Gastrocnemius medialis (tissue), 4 donors: ENCODE results near the gene SP100. TPM values are rescaled to one million over a fixed set of nuclear protein-coding genes. Genes with fewer than 3 reads are reported as not detected.
"Not testable (repeated sequence)": the region's sequence is repeated elsewhere in the genome, so short reads cannot be mapped to it uniquely, and the experiment has no call there.

Source experiments
- ATAC-seq, 2 donors: fragments of 150-250 bp; one replicate each; pipeline ENCODE4 v1.9.1; 2016
- DNase-seq, 2 donors: peaks; one replicate each; pipeline ENCODE4 v3.0.0-alpha.2; 2019
- H3K27ac ChIP-seq, 4 donors: fragments of 200-600 bp; sonication (generic); 1 replicate in 1 of 4; 2 replicates in 3 of 4; pipeline ENCODE4 v1.5.1; 2016 to 2018; ENCODE audit warnings: mild to moderate bottlenecking in 2 of 4, moderate library complexity in 1 of 4
- H3K27me3 ChIP-seq, 3 donors: fragments of 200-600 bp; sonication (generic) in 2 of 3; 1 replicate in 1 of 3; 2 replicates in 2 of 3; pipeline versions ENCODE4 v1.5.1 to v1.6.0; 2016 to 2019; ENCODE audit warnings: mild to moderate bottlenecking in 1 of 3, moderate library complexity in 1 of 3
- H3K36me3 ChIP-seq, 2 donors: fragments of 200-600 bp; sonication (generic) in 1 of 2; one replicate each; pipeline ENCODE4 v1.5.1; 2017 to 2018
- H3K4me1 ChIP-seq, 2 donors: fragments of 200-600 bp; sonication (generic) in 1 of 2; one replicate each; pipeline ENCODE4 v1.5.1; 2016 to 2017; ENCODE audit warnings: mild to moderate bottlenecking in 2 of 2
- H3K4me3 ChIP-seq, 4 donors: fragments of 200-600 bp; sonication (generic) in 3 of 4; 1 replicate in 1 of 4; 2 replicates in 3 of 4; pipeline ENCODE4 v1.5.1; 2016 to 2019; ENCODE audit warnings: mild to moderate bottlenecking in 2 of 4
- H3K9me3 ChIP-seq, 3 donors: fragments of 200-600 bp; sonication (generic) in 2 of 3; 1 replicate in 1 of 3; 2 replicates in 2 of 3; pipeline ENCODE4 v1.5.1; 2016 to 2019
- POLR2A ChIP-seq, 2 donors: fragments of 450-650 bp; IDR thresholded peaks; one replicate each; pipeline ENCODE4 v1.6.1; 2017; ENCODE audit warnings: antibody characterized with exemption in 2 of 2, mild to moderate bottlenecking in 2 of 2, moderate library complexity in 2 of 2
- in situ Hi-C, 4 donors: fragments of 200-750 bp; cut with MboI; loops; one replicate each; pipeline versions ENCODE4 v1.15.0 to v1.8.0; 2017; ENCODE audit warnings: low sequenced_read_pairs in 4 of 4
- intact Hi-C: fragments of 100-400 bp; cut with DNase I; formaldehyde crosslinking; loops from one replicate; pipeline ENCODE4 v1.15.1; 2023; ENCODE audit warnings: low total_unique reads
- total RNA-seq, 4 donors: library from RNA; depleted of rRNA; stranded (reverse); fragments of >200 nt; gene quantifications; one replicate each; pipeline versions ENCODE4 v1.1.0 to v1.2.3, GENCODE V29; 2016
- TF ChIP-seq, protein P1 (sequence below), 5 experiments: fragments of 450-650 bp in 3 of 5; fragments of 200-600 bp in 2 of 5; sonication (generic) in 2 of 5; IDR thresholded peaks in 4 of 5; conservative IDR thresholded peaks in 1 of 5; 1 replicate in 4 of 5; 2 replicates in 1 of 5; pipeline ENCODE4 v1.5.1; 2016 to 2019; ENCODE audit warnings: antibody characterized with exemption in 5 of 5, mild to moderate bottlenecking in 3 of 5, moderate library complexity in 3 of 5

The SP100 gene
- total RNA-seq, 4 donors from 2014 or later = 18.2 to 30.7 (median 19.5) TPM

DNA sequence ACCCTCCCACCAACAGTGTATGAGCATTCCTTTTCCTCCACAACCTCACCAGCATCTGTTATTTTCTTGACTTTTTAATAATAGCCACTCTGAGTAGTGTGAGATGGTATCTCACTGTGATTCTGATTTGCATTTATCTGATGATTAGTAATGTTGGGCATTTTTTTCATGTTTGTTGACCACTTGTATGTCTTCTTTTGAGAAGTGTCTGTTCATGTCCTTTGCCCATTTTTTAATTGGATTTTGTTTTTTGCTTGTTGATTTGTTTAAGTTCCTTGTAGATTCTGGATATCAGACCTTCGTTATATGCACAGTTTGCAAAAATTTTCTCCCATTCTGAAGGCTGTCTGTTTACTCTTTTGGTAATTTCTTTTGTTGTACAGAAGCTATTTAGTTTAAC lies 59.1 kb downstream of the SP100 start:
- no peak for ATAC-seq
- TF ChIP-seq, protein P1, sequence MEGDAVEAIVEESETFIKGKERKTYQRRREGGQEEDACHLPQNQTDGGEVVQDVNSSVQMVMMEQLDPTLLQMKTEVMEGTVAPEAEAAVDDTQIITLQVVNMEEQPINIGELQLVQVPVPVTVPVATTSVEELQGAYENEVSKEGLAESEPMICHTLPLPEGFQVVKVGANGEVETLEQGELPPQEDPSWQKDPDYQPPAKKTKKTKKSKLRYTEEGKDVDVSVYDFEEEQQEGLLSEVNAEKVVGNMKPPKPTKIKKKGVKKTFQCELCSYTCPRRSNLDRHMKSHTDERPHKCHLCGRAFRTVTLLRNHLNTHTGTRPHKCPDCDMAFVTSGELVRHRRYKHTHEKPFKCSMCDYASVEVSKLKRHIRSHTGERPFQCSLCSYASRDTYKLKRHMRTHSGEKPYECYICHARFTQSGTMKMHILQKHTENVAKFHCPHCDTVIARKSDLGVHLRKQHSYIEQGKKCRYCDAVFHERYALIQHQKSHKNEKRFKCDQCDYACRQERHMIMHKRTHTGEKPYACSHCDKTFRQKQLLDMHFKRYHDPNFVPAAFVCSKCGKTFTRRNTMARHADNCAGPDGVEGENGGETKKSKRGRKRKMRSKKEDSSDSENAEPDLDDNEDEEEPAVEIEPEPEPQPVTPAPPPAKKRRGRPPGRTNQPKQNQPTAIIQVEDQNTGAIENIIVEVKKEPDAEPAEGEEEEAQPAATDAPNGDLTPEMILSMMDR (IDR thresholded peaks at IDR 0.05 in 4 of 5, conservative IDR thresholded peaks at IDR 0.05 in 1 of 5) = no peak
- TF ChIP-seq POLR2A (IDR thresholded peaks at IDR 0.05) = no peak
- Histone ChIP-seq H3K27ac (no peak overlapping the region), H3K9me3 (no peaks in the 10 kb centered on the region), H3K27me3 (no peaks in the 10 kb centered on the region), H3K4me3 (no peak overlapping the region), H3K36me3 (peaks cover 0 to 15% of the 10 kb centered on the region in 2 donors), H3K4me1 (no peaks in the 10 kb centered on the region)
- DNase-seq = no peak
- intact Hi-C loops (no loop called here), in situ Hi-C loops (no loop called here)

DNA sequence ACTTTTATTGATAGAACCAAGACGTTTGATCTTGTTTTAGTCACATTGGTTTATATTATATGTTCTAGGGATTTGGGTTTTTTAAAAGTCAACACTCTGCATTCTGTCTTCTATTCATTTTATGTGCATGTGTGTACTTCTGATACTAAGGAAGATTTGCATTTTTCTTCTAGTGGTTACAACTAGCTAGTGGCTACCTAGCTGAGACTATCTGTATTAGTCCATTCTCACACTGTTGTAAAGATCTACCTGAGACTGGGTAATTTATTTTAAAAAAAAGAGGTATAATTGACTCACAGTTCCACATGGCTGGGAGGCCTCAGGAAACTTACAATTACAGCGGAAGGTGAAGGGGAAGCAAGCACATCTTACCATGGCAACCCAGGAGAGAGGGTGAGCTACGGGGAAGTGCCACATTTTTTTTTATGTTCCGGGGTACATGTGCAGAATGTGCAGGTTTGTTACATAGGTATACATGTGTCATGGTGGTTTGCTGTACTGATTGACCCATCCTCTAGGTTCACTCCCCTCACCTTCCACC lies 69.9 kb downstream of the SP100 start:
- intact Hi-C loops (no loop called here), in situ Hi-C loops (no loop called here)
- no peak for ATAC-seq
- H3K4me1 ChIP-seq = no peaks in the 10 kb centered on the region
- H3K9me3 ChIP-seq = no peaks in the 10 kb centered on the region
- TF ChIP-seq, protein P1 (IDR thresholded peaks at IDR 0.05 in 4 of 5, conservative IDR thresholded peaks at IDR 0.05 in 1 of 5) = no peak
- no peak for TF ChIP-seq POLR2A (IDR thresholded peaks at IDR 0.05)
- no peaks in the 10 kb centered on the region for H3K36me3 ChIP-seq
- no peak overlapping the region for H3K27ac ChIP-seq
- no peak overlapping the region for H3K4me3 ChIP-seq
- no peaks in the 10 kb centered on the region for H3K27me3 ChIP-seq
- no peak for DNase-seq

DNA sequence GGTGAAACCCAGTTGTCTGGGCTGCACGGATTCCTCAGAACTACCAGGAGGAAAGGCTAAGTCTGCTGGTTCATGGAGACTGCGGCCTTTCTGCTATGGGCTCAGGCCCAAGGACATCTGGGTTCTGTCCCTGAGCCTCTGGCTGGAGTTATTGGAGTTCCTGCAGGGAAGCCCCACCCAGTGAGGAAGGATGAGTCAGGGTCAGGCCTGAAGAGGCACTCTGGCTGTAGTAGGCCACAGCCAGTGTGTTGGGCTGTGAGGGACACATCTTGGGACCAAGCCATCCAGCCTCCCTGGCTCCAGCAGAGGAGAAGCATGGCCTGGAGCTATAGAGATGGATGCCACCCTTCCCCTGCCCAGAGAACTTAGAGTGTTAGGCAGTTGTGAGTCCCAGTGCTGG lies 75.2 kb downstream of the SP100 start:
- ATAC-seq, DNase-seq, H3K36me3 ChIP-seq, intact Hi-C loops, in situ Hi-C loops, H3K4me1 ChIP-seq, H3K9me3 ChIP-seq, H3K4me3 ChIP-seq, H3K27ac ChIP-seq, H3K27me3 ChIP-seq: not testable (repeated sequence)

DNA sequence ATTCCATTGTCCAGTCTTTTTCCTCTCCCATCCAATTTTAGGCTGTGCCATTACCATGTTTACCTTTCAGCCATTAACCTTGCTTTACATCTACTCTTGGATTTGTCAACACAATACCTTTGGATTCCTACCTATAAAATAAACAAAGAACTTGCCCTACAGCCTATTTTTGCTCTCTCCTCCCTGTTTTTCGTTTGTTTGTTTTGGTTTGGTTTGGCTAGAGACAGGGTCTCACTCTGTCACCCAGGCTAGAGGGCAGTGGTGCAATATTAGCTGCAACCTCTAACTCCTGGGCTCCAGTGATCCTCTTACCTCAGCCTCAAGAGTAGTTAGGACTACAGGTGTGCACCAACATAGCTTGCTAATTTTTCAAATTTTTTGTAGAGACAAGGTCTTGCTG lies 76.1 kb downstream of the SP100 start:
- Histone ChIP-seq H3K4me3 (no peak overlapping the region), H3K27me3 (no peaks in the 10 kb centered on the region), H3K9me3 (no peaks in the 10 kb centered on the region), H3K36me3 (no peaks in the 10 kb centered on the region), H3K4me1 (no peaks in the 10 kb centered on the region), H3K27ac (no peak overlapping the region)
- TF ChIP-seq, protein P1 (IDR thresholded peaks at IDR 0.05 in 4 of 5, conservative IDR thresholded peaks at IDR 0.05 in 1 of 5) = no peak
- TF ChIP-seq POLR2A (IDR thresholded peaks at IDR 0.05) = no peak
- ATAC-seq (no peak), DNase-seq (no peak)
- intact Hi-C loops = no loop called here
- in situ Hi-C loops = no loop called here

DNA sequence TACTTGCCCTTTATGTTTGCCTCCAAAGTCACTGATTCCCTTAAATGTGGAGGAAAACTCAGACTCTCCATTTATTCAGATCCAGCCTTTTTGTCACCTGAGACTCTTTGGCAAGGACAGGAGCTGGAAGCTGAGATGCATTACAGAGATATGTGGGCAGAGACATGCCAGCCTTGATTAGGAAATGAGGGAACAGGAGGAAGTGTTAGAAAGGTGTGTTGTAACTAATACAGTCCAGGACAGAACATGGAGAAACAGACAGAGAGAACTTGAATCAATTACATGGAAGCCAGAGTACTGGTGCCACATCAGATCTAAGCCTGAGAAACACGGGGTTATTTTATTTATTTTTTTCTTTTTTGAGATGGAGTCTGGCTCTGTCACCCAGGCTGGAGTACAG lies 79.0 kb downstream of the SP100 start:
- intact Hi-C loops (no loop called here), in situ Hi-C loops (no loop called here)
- peak; percentile 81 to 96 for ATAC-seq
- Histone ChIP-seq H3K36me3 (peaks cover 0 to 3% of the 10 kb centered on the region in 2 donors), H3K27ac (no peak overlapping the region), H3K9me3 (no peaks in the 10 kb centered on the region), H3K4me3 (no peak overlapping the region), H3K4me1 (no peaks in the 10 kb centered on the region), H3K27me3 (no peaks in the 10 kb centered on the region)
- no peak for DNase-seq
- TF ChIP-seq POLR2A (IDR thresholded peaks at IDR 0.05) = no peak
- TF ChIP-seq, protein P1 (IDR thresholded peaks at IDR 0.05 in 4 of 5, conservative IDR thresholded peaks at IDR 0.05 in 1 of 5) = no peak
